ENCODE data around the gene GRIP2. TPM values are rescaled to one million over a fixed set of nuclear protein-coding genes. Genes with fewer than 3 reads are reported as not detected.

The GRIP2 gene
- total RNA-seq, 1 experiment from 2014 or later, result not detected

DNA sequence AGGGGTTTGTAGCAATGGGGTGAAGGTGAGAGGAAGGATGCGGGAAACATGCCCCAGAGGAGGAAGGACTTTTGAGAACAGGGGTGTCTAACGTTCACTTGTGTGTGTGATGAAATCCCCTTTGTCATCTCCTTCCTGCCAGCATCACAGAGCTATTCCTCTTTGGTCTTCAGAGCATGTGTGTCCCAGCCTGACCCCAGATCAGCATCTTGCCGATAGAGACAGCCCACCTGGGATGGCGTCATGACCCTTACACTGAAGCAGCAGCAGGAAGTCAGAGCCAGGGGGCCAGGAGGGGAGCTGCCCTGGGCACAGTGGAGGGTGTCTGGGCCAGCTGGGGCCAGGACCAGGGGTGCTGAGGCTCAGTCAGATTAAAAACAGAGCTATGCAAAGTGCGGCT, 29.9 kb upstream of the GRIP2 start:
- Mint-ChIP-seq H3K27ac (ENCODE audit: unreplicated experiment) (no peak overlapping the region), H3K4me1 (ENCODE audit: low read depth, unreplicated experiment) (peaks cover 1% of the 10 kb centered on the region), H3K9me3 (ENCODE audit: low read depth, unreplicated experiment) (no peaks in the 10 kb centered on the region), H3K27me3 (ENCODE audit: unreplicated experiment) (peaks cover 54% of the 10 kb centered on the region), H3K36me3 (ENCODE audit: insufficient read depth, unreplicated experiment) (no peaks in the 10 kb centered on the region), H3K4me3 (ENCODE audit: low read depth, unreplicated experiment) (no peak overlapping the region)
- TF ChIP-seq, protein P1, sequence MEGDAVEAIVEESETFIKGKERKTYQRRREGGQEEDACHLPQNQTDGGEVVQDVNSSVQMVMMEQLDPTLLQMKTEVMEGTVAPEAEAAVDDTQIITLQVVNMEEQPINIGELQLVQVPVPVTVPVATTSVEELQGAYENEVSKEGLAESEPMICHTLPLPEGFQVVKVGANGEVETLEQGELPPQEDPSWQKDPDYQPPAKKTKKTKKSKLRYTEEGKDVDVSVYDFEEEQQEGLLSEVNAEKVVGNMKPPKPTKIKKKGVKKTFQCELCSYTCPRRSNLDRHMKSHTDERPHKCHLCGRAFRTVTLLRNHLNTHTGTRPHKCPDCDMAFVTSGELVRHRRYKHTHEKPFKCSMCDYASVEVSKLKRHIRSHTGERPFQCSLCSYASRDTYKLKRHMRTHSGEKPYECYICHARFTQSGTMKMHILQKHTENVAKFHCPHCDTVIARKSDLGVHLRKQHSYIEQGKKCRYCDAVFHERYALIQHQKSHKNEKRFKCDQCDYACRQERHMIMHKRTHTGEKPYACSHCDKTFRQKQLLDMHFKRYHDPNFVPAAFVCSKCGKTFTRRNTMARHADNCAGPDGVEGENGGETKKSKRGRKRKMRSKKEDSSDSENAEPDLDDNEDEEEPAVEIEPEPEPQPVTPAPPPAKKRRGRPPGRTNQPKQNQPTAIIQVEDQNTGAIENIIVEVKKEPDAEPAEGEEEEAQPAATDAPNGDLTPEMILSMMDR (IDR thresholded peaks at IDR 0.05; ENCODE audit: unreplicated experiment), result no peak
- no peak for DNase-seq
- CTCF ChIA-PET, result interaction anchor here (1.5 kb wide), 1 partner anchor 11 kb away, joined by 3 read pairs; no protein-coding TSS in a partner anchor
- intact Hi-C loops (cut with micrococcal nuclease; ENCODE audit: unreplicated experiment), result no loop called here
- no TSS peak for BruUV-seq (replicated peaks)

DNA sequence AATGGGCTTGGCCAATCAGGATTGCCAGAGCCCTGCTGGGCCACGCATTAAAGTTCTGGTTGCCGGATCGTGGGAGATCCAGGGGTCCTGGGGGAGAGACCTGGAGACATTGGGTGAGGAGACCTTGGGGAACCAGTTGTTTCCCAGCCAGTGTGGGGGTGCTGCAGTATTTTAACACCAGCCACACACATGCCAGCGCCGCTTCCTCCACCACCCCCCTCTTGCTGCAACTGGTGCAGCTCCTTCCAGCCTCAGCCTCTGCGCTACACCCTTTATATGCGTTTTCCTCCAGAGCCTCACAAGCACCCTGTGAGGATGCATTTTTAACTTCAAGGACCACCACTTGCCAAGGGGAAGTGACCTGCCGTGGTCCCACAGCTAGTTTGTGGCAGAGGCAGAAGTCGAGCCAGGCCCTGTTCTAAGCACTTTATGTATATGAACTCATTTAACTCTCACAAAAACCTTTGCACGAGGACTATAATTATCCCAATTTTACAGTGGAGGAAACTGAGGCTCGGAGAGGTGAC, 29.4 kb upstream of the GRIP2 start:
- CTCF ChIA-PET, result interaction anchor here (0.8 to 1.5 kb wide), 2 partner anchors 9 to 11 kb away, joined by 3 to 4 read pairs; no protein-coding TSS in a partner anchor
- H3K27me3 Mint-ChIP-seq (ENCODE audit: unreplicated experiment), result peaks cover 54% of the 10 kb centered on the region

DNA sequence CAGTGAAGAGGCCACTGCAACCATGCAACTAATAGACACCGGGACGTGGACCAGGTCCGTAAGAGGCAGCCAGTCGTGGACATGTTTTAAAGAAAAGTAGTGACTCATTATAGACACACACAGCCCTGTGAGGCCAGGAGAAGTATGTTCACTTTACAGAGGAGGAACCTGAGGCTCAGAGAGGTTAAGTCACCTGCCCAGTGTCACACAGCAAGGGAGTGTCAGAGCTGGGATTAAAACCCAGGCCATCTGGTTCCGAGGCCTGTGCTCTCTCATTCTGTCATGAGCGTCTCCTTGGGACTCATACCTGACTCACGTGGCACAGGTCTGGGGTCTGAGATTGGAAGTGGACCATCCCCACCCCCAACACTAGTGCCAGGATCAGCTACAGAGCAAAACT, 28.1 kb upstream of the GRIP2 start:
- Mint-ChIP-seq H3K27ac (ENCODE audit: unreplicated experiment) (no peak overlapping the region), H3K4me3 (ENCODE audit: low read depth, unreplicated experiment) (no peak overlapping the region), H3K36me3 (ENCODE audit: insufficient read depth, unreplicated experiment) (peaks cover 3% of the 10 kb centered on the region), H3K9me3 (ENCODE audit: low read depth, unreplicated experiment) (no peaks in the 10 kb centered on the region), H3K4me1 (ENCODE audit: low read depth, unreplicated experiment) (peaks cover 7% of the 10 kb centered on the region), H3K27me3 (ENCODE audit: unreplicated experiment) (peaks cover 60% of the 10 kb centered on the region)
- CTCF ChIA-PET, result no interaction called here
- no peak for DNase-seq
- TF ChIP-seq, protein P1 (IDR thresholded peaks at IDR 0.05; ENCODE audit: unreplicated experiment), result no peak
- BruUV-seq (replicated peaks), result no TSS peak
- intact Hi-C loops (cut with micrococcal nuclease; ENCODE audit: unreplicated experiment), result no loop called here

More for the DNA sequence above, 29.4 kb upstream of the GRIP2 start:
- intact Hi-C loops (cut with micrococcal nuclease; ENCODE audit: unreplicated experiment), result no loop called here
- no peaks in the 10 kb centered on the region for H3K9me3 Mint-ChIP-seq (ENCODE audit: low read depth, unreplicated experiment)
- no peak for DNase-seq
- TF ChIP-seq, protein P1 (IDR thresholded peaks at IDR 0.05; ENCODE audit: unreplicated experiment), result no peak
- H3K27ac Mint-ChIP-seq (ENCODE audit: unreplicated experiment), result no peak overlapping the region
- H3K4me3 Mint-ChIP-seq (ENCODE audit: low read depth, unreplicated experiment), result no peak overlapping the region
- H3K36me3 Mint-ChIP-seq (ENCODE audit: insufficient read depth, unreplicated experiment), result peaks cover 3% of the 10 kb centered on the region
- peaks cover 7% of the 10 kb centered on the region for H3K4me1 Mint-ChIP-seq (ENCODE audit: low read depth, unreplicated experiment)
- no TSS peak for BruUV-seq (replicated peaks)

DNA sequence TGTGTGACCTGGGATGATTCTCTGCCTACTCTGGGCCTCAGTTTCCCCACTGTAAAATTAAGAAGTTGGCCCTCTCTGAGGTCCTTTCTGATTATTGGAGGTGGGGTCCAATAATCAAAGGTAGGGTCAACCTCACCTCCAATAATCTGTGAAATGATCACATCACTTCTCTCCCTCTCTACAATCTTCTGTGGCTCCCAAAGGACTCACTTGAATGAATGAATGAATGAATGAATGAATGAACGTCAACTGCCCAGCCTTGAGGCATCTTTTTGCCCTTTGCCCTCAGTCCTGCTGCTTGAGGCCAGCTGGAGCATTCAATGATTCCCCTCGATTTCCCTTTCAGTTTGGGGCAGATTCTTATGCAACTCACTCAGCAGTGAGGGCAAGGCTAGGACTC, 26.7 kb upstream of the GRIP2 start:
- no peak overlapping the region for H3K27ac Mint-ChIP-seq (ENCODE audit: unreplicated experiment)
- peaks cover 60% of the 10 kb centered on the region for H3K27me3 Mint-ChIP-seq (ENCODE audit: unreplicated experiment)
- intact Hi-C loops (cut with micrococcal nuclease; ENCODE audit: unreplicated experiment), result no loop called here
- TF ChIP-seq, protein P1 (IDR thresholded peaks at IDR 0.05; ENCODE audit: unreplicated experiment), result no peak
- CTCF ChIA-PET, result interaction anchor here (0.9 kb wide), 1 partner anchor 39 kb away, joined by 3 read pairs; no protein-coding TSS in a partner anchor
- no peak for DNase-seq
- H3K4me3 Mint-ChIP-seq (ENCODE audit: low read depth, unreplicated experiment), result no peak overlapping the region
- peaks cover 7% of the 10 kb centered on the region for H3K4me1 Mint-ChIP-seq (ENCODE audit: low read depth, unreplicated experiment)
- no TSS peak for BruUV-seq (replicated peaks)
- no peaks in the 10 kb centered on the region for H3K9me3 Mint-ChIP-seq (ENCODE audit: low read depth, unreplicated experiment)
- peaks cover 3% of the 10 kb centered on the region for H3K36me3 Mint-ChIP-seq (ENCODE audit: insufficient read depth, unreplicated experiment)

All from Calu3 (cell line).